CD4-positive, CD25-positive, alpha-beta regulatory T cell (primary cell): ENCODE data around the gene ENOX1. TPM values are rescaled to one million over a fixed set of nuclear protein-coding genes. Genes with fewer than 3 reads are reported as not detected.

ENCODE experiments used
- ATAC-seq, 2 donors: fragments of 150-1000 bp; cut with Tn5 transposase; one replicate each; pipeline ENCODE4 v1.10.0; 2021; ENCODE audit warnings: low read depth in 2 of 2, moderate number of reproducible peaks in 2 of 2, moderate library complexity in 1 of 2
- DNase-seq, 3 donors: peaks; one replicate each; pipeline versions ENCODE4 v3.0.0 to v3.0.0-alpha.2; 2012 to 2022; ENCODE audit warnings: mixed read lengths in 1 of 3
- H3K27ac ChIP-seq: one replicate; pipeline ENCODE4 v1.7.0; 2013; ENCODE audit warnings: mild to moderate bottlenecking, low read length; ENCODE audit not compliant: insufficient read depth, poor library complexity, severe bottlenecking
- H3K27me3 ChIP-seq: one replicate; pipeline ENCODE4 v1.7.0; 2013; ENCODE audit warnings: low read length; ENCODE audit not compliant: control insufficient read depth, insufficient read depth
- H3K36me3 ChIP-seq: one replicate; pipeline ENCODE4 v1.7.0; 2013; ENCODE audit warnings: mild to moderate bottlenecking, low read length, moderate library complexity; ENCODE audit not compliant: control insufficient read depth, insufficient read depth
- H3K4me1 ChIP-seq: 2 replicates; pipeline ENCODE4 v1.7.0; 2013; ENCODE audit warnings: mild to moderate bottlenecking, low read length; ENCODE audit not compliant: insufficient read depth, control insufficient read depth, poor library complexity, severe bottlenecking
- H3K4me3 ChIP-seq: one replicate; pipeline ENCODE4 v1.7.0; 2013; ENCODE audit warnings: low read depth, mild to moderate bottlenecking, low read length, moderate library complexity
- H3K9me3 ChIP-seq, 2 experiments: 1 replicate in 1 of 2; 2 replicates in 1 of 2; pipeline ENCODE4 v1.7.0; 2013; ENCODE audit warnings: low read length in 2 of 2, mild to moderate bottlenecking in 1 of 2, moderate library complexity in 1 of 2; ENCODE audit not compliant: control insufficient read depth in 2 of 2
- H3K27ac Mint-ChIP-seq, 3 donors: one replicate each; pipeline ENCODE4 v1.8.0; 2020 to 2022; ENCODE audit warnings: mild to moderate bottlenecking in 3 of 3, mixed read lengths in 3 of 3, moderate library complexity in 2 of 3
- H3K27me3 Mint-ChIP-seq: one replicate; pipeline ENCODE4 v1.8.0; 2022; ENCODE audit warnings: mild to moderate bottlenecking, mixed read lengths
- H3K36me3 Mint-ChIP-seq: one replicate; pipeline ENCODE4 v1.8.0; 2020; ENCODE audit warnings: mixed read lengths
- H3K4me1 Mint-ChIP-seq, 4 donors: one replicate each; pipeline ENCODE4 v1.8.0; 2020 to 2022; ENCODE audit warnings: mixed read lengths in 4 of 4, mild to moderate bottlenecking in 1 of 4
- H3K4me3 Mint-ChIP-seq, 4 donors: one replicate each; pipeline ENCODE4 v1.8.0; 2020 to 2022; ENCODE audit warnings: mild to moderate bottlenecking in 4 of 4, mixed read lengths in 4 of 4, moderate library complexity in 3 of 4
- H3K9me3 Mint-ChIP-seq, 7 donors: one replicate each; pipeline ENCODE4 v1.8.0; 2020 to 2022; ENCODE audit warnings: mixed read lengths in 7 of 7, mild to moderate bottlenecking in 3 of 7, moderate library complexity in 2 of 7
- polyA plus RNA-seq, 4 donors: library from polyadenylated mRNA; unstranded; fragments of 300-500 nt; fragmentation: Illumina TruSeq; gene quantifications; one replicate each; pipeline ENCODE4 v1.2.3, GENCODE V29; 2021
- total RNA-seq: library from RNA; stranded (reverse); gene quantifications from one replicate; pipeline ENCODE4 v1.2.3, GENCODE V29; 2022

ENOX1 gene
- total and polyA plus RNA-seq, 5 donors from 2014 or later = 0.10 TPM; not detected in 4

- no peaks in the 10 kb centered on the region for H3K36me3 ChIP-seq
- peaks cover 0 to 3% (median 0%) of the 10 kb centered on the region in 7 donors for H3K9me3 Mint-ChIP-seq
- H3K9me3 ChIP-seq = no peaks in the 10 kb centered on the region
- no peaks in the 10 kb centered on the region for H3K4me1 ChIP-seq
- ATAC-seq (no peak), DNase-seq (no peak)
- H3K4me3 Mint-ChIP-seq = no peak overlapping the region
- H3K36me3 Mint-ChIP-seq = no peaks in the 10 kb centered on the region
- peaks cover 5% of the 10 kb centered on the region for H3K27me3 Mint-ChIP-seq
- H3K4me3 ChIP-seq = no peak overlapping the region
- H3K27ac Mint-ChIP-seq = no peak overlapping the region
- peaks cover 0 to 3% (median 0%) of the 10 kb centered on the region in 4 donors for H3K4me1 Mint-ChIP-seq
- H3K27ac ChIP-seq = no peak overlapping the region
- no peaks in the 10 kb centered on the region for H3K27me3 ChIP-seq
Observed at GRCh38 chr13:43487885-43488284, 298.9 kb downstream of the ENOX1 start.

DNA sequence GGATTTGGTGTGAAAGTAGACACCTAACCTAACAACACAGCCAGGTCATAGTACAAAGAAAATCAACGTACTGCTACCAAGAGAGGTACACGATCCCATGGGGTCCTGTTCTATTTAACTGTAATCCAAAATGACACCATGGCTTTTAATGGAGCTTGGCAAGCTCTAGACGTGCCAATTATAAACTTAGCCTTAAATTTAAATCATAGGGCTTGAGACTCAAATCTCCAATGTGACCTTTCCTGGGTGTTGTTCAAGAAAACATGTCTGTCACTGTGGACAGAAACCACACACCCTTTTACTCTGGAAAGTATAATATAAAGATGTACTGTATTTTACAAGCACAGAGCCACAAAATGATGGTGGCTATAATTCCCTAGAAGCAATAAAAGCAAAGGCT, 299.3 kb downstream of the ENOX1 start:
- Mint-ChIP-seq H3K4me3 (no peak overlapping the region), H3K9me3 (peaks cover 0 to 3% (median 0%) of the 10 kb centered on the region in 7 donors), H3K27ac (no peak overlapping the region), H3K36me3 (no peaks in the 10 kb centered on the region), H3K27me3 (peaks cover 5% of the 10 kb centered on the region), H3K4me1 (peaks cover 0 to 3% (median 0%) of the 10 kb centered on the region in 4 donors)
- Histone ChIP-seq H3K4me3 (no peak overlapping the region), H3K27ac (no peak overlapping the region), H3K9me3 (no peaks in the 10 kb centered on the region), H3K36me3 (no peaks in the 10 kb centered on the region), H3K4me1 (no peaks in the 10 kb centered on the region), H3K27me3 (no peaks in the 10 kb centered on the region)
- DNase-seq (no peak), ATAC-seq (no peak)

GRCh38 chr13:43484432-43485225, 302.1 kb downstream of the ENOX1 start:
- Histone ChIP-seq H3K27me3 (no peaks in the 10 kb centered on the region), H3K27ac (no peak overlapping the region), H3K36me3 (no peaks in the 10 kb centered on the region), H3K9me3 (no peaks in the 10 kb centered on the region), H3K4me3 (no peak overlapping the region), H3K4me1 (no peaks in the 10 kb centered on the region)
- no peaks in the 10 kb centered on the region for H3K36me3 Mint-ChIP-seq
- no peak overlapping the region for H3K4me3 Mint-ChIP-seq
- peaks cover 5% of the 10 kb centered on the region for H3K27me3 Mint-ChIP-seq
- H3K9me3 Mint-ChIP-seq = peaks cover 0 to 3% (median 0%) of the 10 kb centered on the region in 7 donors
- DNase-seq (no peak), ATAC-seq (no peak)
- peaks cover 0 to 3% (median 0%) of the 10 kb centered on the region in 4 donors for H3K4me1 Mint-ChIP-seq
- H3K27ac Mint-ChIP-seq = no peak overlapping the region

DNA sequence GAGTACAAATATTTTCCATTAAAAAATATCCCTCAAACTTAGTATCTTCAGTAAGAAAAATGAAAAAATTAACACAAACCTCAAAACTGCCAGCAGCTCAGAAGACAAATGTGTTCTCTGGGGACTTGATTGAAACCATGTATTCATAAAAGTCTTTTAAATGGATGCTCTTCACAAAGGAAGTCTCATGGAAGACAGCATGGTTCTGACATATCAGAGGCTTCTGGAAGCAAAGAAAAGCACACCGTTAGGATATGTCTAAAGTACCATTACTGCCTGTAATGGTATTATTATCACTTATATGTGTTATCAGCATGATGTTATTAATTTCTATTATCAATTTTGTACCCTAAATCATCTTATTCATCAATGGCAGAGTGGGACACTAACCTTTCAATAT, 302.8 kb downstream of the ENOX1 start:
- peaks cover 0 to 3% (median 0%) of the 10 kb centered on the region in 4 donors for H3K4me1 Mint-ChIP-seq
- Histone ChIP-seq H3K4me1 (no peaks in the 10 kb centered on the region), H3K27me3 (no peaks in the 10 kb centered on the region), H3K4me3 (no peak overlapping the region), H3K27ac (no peak overlapping the region), H3K36me3 (no peaks in the 10 kb centered on the region), H3K9me3 (no peaks in the 10 kb centered on the region)
- peaks cover 4% of the 10 kb centered on the region for H3K27me3 Mint-ChIP-seq
- H3K27ac Mint-ChIP-seq = no peak overlapping the region
- H3K36me3 Mint-ChIP-seq = no peaks in the 10 kb centered on the region
- H3K9me3 Mint-ChIP-seq = peaks cover 0 to 3% (median 0%) of the 10 kb centered on the region in 7 donors
- ATAC-seq = no peak
- no peak overlapping the region for H3K4me3 Mint-ChIP-seq
- DNase-seq = no peak

- DNase-seq (no peak), ATAC-seq (no peak)
- H3K4me1 ChIP-seq = no peaks in the 10 kb centered on the region
- no peak overlapping the region for H3K27ac Mint-ChIP-seq
- H3K4me3 Mint-ChIP-seq = no peak overlapping the region
- H3K36me3 Mint-ChIP-seq = no peaks in the 10 kb centered on the region
- no peaks in the 10 kb centered on the region for H3K27me3 ChIP-seq
- H3K4me1 Mint-ChIP-seq = peaks cover 0 to 3% (median 0%) of the 10 kb centered on the region in 4 donors
- no peaks in the 10 kb centered on the region for H3K36me3 ChIP-seq
- H3K9me3 Mint-ChIP-seq = peaks cover 0 to 1% (median 0%) of the 10 kb centered on the region in 7 donors
- H3K27me3 Mint-ChIP-seq = peaks cover 3% of the 10 kb centered on the region
- H3K4me3 ChIP-seq = no peak overlapping the region
- H3K9me3 ChIP-seq = no peaks in the 10 kb centered on the region
- H3K27ac ChIP-seq = no peak overlapping the region
Observed at GRCh38 chr13:43482641-43483040, 304.1 kb downstream of the ENOX1 start.

- H3K27ac Mint-ChIP-seq = no peak overlapping the region
- H3K4me1 Mint-ChIP-seq = peaks cover 0 to 3% (median 0%) of the 10 kb centered on the region in 4 donors
- peaks cover 0 to 1% (median 0%) of the 10 kb centered on the region in 7 donors for H3K9me3 Mint-ChIP-seq
- H3K27me3 ChIP-seq = no peaks in the 10 kb centered on the region
- H3K4me1 ChIP-seq = no peaks in the 10 kb centered on the region
- H3K36me3 Mint-ChIP-seq = no peaks in the 10 kb centered on the region
- no peaks in the 10 kb centered on the region for H3K36me3 ChIP-seq
- ATAC-seq (no peak), DNase-seq (no peak)
- no peak overlapping the region for H3K4me3 Mint-ChIP-seq
- no peaks in the 10 kb centered on the region for H3K9me3 ChIP-seq
- H3K27me3 Mint-ChIP-seq = peaks cover 7% of the 10 kb centered on the region
- H3K4me3 ChIP-seq = no peak overlapping the region
- H3K27ac ChIP-seq = no peak overlapping the region
Observed at GRCh38 chr13:43482026-43482425, 304.7 kb downstream of the ENOX1 start.

- Histone ChIP-seq H3K4me1 (no peaks in the 10 kb centered on the region), H3K36me3 (no peaks in the 10 kb centered on the region), H3K4me3 (no peak overlapping the region), H3K27me3 (no peaks in the 10 kb centered on the region), H3K9me3 (no peaks in the 10 kb centered on the region), H3K27ac (no peak overlapping the region)
- H3K27me3 Mint-ChIP-seq = peaks cover 15% of the 10 kb centered on the region
- ATAC-seq (no peak), DNase-seq (no peak)
- H3K4me3 Mint-ChIP-seq = no peak overlapping the region
- H3K4me1 Mint-ChIP-seq = no peaks in the 10 kb centered on the region
- H3K27ac Mint-ChIP-seq = no peak overlapping the region
- peaks cover 0 to 1% (median 0%) of the 10 kb centered on the region in 7 donors for H3K9me3 Mint-ChIP-seq
- no peaks in the 10 kb centered on the region for H3K36me3 Mint-ChIP-seq
Observed at GRCh38 chr13:43478902-43479301, 307.9 kb downstream of the ENOX1 start.

- Mint-ChIP-seq H3K4me1 (no peaks in the 10 kb centered on the region), H3K4me3 (no peak overlapping the region), H3K9me3 (peaks cover 0 to 2% (median 0%) of the 10 kb centered on the region in 7 donors), H3K27me3 (peaks cover 19% of the 10 kb centered on the region), H3K36me3 (no peaks in the 10 kb centered on the region), H3K27ac (no peak overlapping the region)
- no peak for ATAC-seq
- Histone ChIP-seq H3K27ac (no peak overlapping the region), H3K9me3 (no peaks in the 10 kb centered on the region), H3K36me3 (no peaks in the 10 kb centered on the region), H3K4me1 (no peaks in the 10 kb centered on the region), H3K4me3 (no peak overlapping the region), H3K27me3 (no peaks in the 10 kb centered on the region)
- no peak for DNase-seq
Observed at GRCh38 chr13:43478211-43478610, 308.6 kb downstream of the ENOX1 start.
